Measurements from ENCODE around the gene MIA.
"Not testable (repeated sequence)": the region's sequence is repeated elsewhere in the genome, so short reads cannot be mapped to it uniquely, and the experiment has no call there.

The MIA gene

DNA sequence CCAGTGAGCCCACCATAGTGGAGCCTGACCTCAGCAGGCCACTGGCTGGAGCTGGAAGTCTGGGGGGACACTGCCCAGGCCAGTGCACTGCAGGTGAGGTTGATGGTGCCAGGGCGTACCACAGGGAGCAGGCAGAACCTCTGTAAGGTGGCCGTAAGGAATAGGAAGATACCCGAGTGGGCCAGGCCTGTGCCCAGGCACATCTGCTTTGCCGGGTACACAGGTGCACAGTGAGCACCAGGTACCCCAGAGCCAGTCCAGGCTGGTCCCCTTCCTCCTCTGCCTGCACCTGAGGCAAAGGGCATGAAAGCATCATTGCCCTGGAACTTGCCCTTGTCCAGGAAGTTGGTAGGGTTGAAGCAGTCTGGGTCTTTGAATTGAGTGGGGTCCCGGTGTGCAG is 33.2 kb downstream of the MIA start:
- in situ Hi-C loops (cut with MboI; ENCODE audit: low pct_unique_long_range_greater_than_20kb, low sequenced_read_pairs, unreplicated experiment) = no loop called here
- no peak for DNase-seq (ENCODE audit: low spot score)
- no peak for TF ChIP-seq CTCF (IDR thresholded peaks at IDR 0.05; ENCODE audit: extremely low read depth, insufficient read depth, missing control alignments)

GRCh38 chr19:40809358-40810086 is 34.2 kb downstream of the MIA start:
- in situ Hi-C loops (cut with MboI; ENCODE audit: low pct_unique_long_range_greater_than_20kb, low sequenced_read_pairs, unreplicated experiment) = loop anchor here (10.0 kb wide), 1 partner anchor 155 kb away; no protein-coding TSS in a partner anchor
- TF ChIP-seq CTCF (IDR thresholded peaks at IDR 0.05; ENCODE audit: extremely low read depth, insufficient read depth, missing control alignments) = no peak
- DNase-seq (ENCODE audit: low spot score) = no peak

DNA sequence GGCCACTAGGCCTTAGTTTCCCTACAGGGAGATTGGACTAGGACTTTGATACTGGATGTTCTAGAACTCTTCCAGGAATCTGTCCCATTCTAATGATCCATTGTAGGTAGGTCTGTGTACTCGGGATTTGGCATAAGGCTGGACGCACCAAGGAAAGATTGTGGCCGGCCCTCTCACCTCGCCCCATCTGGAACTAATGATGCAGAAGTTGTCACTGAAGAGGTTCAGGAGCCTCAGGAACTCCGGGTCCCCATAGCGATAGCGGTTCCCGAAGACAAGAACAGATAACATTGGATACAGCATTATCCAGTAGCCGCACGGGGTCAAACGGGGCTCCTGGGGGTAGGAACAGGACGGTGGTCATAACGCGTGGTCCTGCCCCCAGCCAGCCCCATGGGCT is 34.8 kb downstream of the MIA start:
- in situ Hi-C loops (cut with MboI; ENCODE audit: low pct_unique_long_range_greater_than_20kb, low sequenced_read_pairs, unreplicated experiment) = loop anchor here (10.0 kb wide), 1 partner anchor 155 kb away; no protein-coding TSS in a partner anchor
- no peak for DNase-seq (ENCODE audit: low spot score)
- TF ChIP-seq CTCF (IDR thresholded peaks at IDR 0.05; ENCODE audit: extremely low read depth, insufficient read depth, missing control alignments) = no peak

DNA sequence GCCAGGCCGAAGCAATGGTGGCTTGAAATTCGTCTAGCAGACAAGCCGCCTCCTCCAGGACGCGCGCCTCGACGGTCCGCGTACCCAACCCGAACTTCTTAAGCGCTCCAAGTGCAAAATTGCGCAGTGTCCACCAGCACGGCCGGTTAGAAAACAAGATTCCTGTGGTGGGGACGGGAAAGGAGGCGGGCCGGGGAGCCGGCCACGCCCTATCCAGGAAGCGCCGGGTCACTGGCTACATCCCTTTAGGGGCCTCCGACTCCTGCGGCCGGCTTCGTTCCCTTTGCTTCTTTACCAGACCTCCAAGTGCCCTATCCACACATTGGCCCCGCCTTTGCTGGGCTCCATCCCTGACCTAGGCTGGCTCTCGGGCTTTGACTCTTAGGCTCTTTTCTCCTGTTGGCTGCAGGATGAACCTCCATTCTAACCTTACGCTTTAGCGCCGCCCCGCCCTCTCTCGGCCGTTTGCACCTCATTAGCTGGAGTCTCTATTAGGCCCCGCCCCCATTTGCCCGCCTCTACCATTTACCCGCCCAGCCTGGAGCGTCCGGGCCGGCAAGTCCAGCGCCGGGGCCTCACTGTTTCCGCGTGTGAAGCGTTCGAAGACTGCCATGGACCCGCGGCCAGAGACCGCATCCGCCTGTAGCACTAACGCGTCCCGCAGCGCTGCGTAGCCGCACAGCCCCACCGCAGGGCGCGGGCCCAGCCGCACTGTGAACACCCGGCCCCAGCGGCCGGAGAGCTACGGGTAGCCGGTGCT is 35.5 kb downstream of the MIA start:
- in situ Hi-C loops (cut with MboI; ENCODE audit: low pct_unique_long_range_greater_than_20kb, low sequenced_read_pairs, unreplicated experiment) = loop anchor here (10.0 kb wide), 1 partner anchor 156 kb away; no protein-coding TSS in a partner anchor
- DNase-seq (ENCODE audit: low spot score) = not testable (repeated sequence)

DNA sequence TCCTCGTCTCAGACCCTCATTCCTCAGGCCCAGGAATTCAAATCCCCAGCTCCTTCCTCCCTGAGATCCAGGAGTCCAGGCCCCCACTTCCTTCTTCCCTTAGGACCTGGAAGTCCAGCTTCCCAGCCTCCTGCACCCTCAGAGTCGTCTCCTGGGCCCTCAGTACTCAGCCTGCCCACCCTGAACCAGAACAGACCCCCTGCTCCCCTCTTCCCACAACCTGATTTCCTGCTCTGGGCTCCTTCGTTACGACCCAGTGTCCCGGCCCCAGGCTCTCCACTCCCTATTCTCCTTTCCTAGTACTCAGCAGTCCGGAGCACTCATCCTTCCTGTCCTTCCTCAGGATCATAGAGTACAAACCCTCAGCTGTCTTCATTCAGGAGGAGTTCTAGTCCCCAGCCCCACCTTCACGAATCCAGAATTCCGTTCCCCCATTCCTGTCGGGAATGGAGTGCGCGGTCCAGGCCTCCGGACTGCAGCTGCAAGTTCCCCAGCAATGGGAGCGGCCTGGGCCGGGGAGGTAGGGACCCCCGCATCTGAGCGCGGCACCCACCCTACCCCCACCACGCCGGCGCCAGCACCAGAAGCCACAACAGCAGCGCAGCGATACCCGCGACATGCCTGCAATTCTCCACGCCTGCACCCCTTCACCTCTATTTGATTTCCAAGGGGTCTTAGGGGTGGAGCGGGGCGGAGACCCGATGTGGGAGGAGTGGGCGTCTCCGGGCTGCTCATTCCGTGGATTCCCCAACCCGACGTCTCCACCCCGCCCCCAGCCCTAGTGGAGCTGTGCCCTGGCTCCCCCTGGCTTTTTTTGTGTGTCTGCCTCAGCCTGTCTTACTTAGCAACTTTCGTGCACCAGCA is 36.4 kb downstream of the MIA start:
- in situ Hi-C loops (cut with MboI; ENCODE audit: low pct_unique_long_range_greater_than_20kb, low sequenced_read_pairs, unreplicated experiment) = loop anchor here (10.0 kb wide), 1 partner anchor 157 kb away; no protein-coding TSS in a partner anchor
- DNase-seq (ENCODE audit: low spot score) = no peak
- TF ChIP-seq CTCF (IDR thresholded peaks at IDR 0.05; ENCODE audit: extremely low read depth, insufficient read depth, missing control alignments) = peak; percentile 20

DNA sequence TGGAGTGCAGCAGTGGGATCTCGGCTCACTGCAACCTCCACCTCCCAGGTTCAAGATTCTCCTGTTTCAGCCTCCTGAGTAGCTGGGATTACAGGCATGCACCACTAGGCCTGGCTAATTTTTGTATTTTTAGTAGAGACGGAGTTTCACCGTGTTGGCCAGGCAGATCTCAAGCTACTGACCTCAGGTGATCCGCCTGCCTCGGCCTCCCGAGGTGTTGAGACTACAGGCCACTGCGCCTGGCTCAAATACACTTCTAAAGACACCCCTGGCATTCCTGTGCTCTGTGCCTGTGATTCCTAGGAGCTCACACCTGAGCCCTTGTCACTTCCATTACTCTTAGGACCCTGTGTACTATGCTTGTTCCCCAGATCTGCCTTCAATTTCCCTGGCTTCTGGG is 37.2 kb downstream of the MIA start:
- in situ Hi-C loops (cut with MboI; ENCODE audit: low pct_unique_long_range_greater_than_20kb, low sequenced_read_pairs, unreplicated experiment) = loop anchor here (10.0 kb wide), 1 partner anchor 158 kb away; no protein-coding TSS in a partner anchor
- DNase-seq (ENCODE audit: low spot score) = not testable (repeated sequence)

GRCh38 chr19:40813182-40813581 is 37.9 kb downstream of the MIA start:
- no peak for TF ChIP-seq CTCF (IDR thresholded peaks at IDR 0.05; ENCODE audit: extremely low read depth, insufficient read depth, missing control alignments)
- in situ Hi-C loops (cut with MboI; ENCODE audit: low pct_unique_long_range_greater_than_20kb, low sequenced_read_pairs, unreplicated experiment) = loop anchor here (10.0 kb wide), 1 partner anchor 158 kb away; no protein-coding TSS in a partner anchor
- no peak for DNase-seq (ENCODE audit: low spot score)

All from GM13977 (cell line).